Astrocyte (in vitro differentiated cells and primary cell): ENCODE results near the gene DNPH1. TPM values are rescaled to one million over a fixed set of nuclear protein-coding genes. Genes with fewer than 3 reads are reported as not detected.

ENCODE experiments used
- DNase-seq: peaks from one replicate; pipeline ENCODE4 v3.0.0-alpha.2; 2010; ENCODE audit warnings: low read depth
- FAIRE-seq: peaks from 2 replicates; lab custom pipeline; 2011; peaks lifted over from hg19 to GRCh38; lab: Jason Lieb, UNC
- H2AFZ ChIP-seq: 2 replicates; pipeline ENCODE4 v1.6.0; 2012; ENCODE audit warnings: low read depth, low read length, inconsistent platforms
- H3K27ac ChIP-seq: 2 replicates; pipeline ENCODE4 v1.5.1; 2011; ENCODE audit warnings: low read depth, low read length, inconsistent platforms
- H3K27me3 ChIP-seq: 2 replicates; pipeline ENCODE4 v1.6.0; 2011; ENCODE audit warnings: low read length, inconsistent platforms; ENCODE audit not compliant: insufficient read depth
- H3K36me3 ChIP-seq: 2 replicates; pipeline ENCODE4 v1.5.1; 2011; ENCODE audit warnings: low read length, inconsistent platforms; ENCODE audit not compliant: insufficient read depth
- H3K4me1 ChIP-seq: 2 replicates; pipeline ENCODE4 v1.5.1; 2011; ENCODE audit warnings: low read length, inconsistent platforms; ENCODE audit not compliant: insufficient read depth
- H3K4me2 ChIP-seq: 2 replicates; pipeline ENCODE4 v1.6.0; 2012; ENCODE audit warnings: low read length, inconsistent platforms
- H3K4me3 ChIP-seq: 2 replicates; pipeline ENCODE4 v1.5.1; 2011; ENCODE audit warnings: low read depth, mild to moderate bottlenecking, low read length, inconsistent platforms; ENCODE audit not compliant: insufficient read depth
- H3K79me2 ChIP-seq: 2 replicates; pipeline ENCODE4 v1.6.0; 2012; ENCODE audit warnings: mild to moderate bottlenecking, low read length, inconsistent platforms; ENCODE audit not compliant: insufficient read depth
- H3K9ac ChIP-seq: 2 replicates; pipeline ENCODE4 v1.6.0; 2012; ENCODE audit warnings: mild to moderate bottlenecking, low read length, inconsistent platforms
- H3K9me3 ChIP-seq: 2 replicates; pipeline ENCODE4 v1.5.1; 2012; ENCODE audit warnings: low read depth, mild to moderate bottlenecking, low read length, inconsistent platforms; ENCODE audit not compliant: insufficient read depth
- H4K20me1 ChIP-seq: 2 replicates; pipeline ENCODE4 v1.6.0; 2012; ENCODE audit warnings: low read length, inconsistent platforms; ENCODE audit not compliant: insufficient read depth
- H3K27ac Mint-ChIP-seq: one replicate; pipeline ENCODE4 v1.8.0; 2021; ENCODE audit warnings: mild to moderate bottlenecking, mixed read lengths; ENCODE audit not compliant: unreplicated experiment
- H3K27me3 Mint-ChIP-seq: one replicate; pipeline ENCODE4 v1.8.0; 2021; ENCODE audit warnings: low read depth, mixed read lengths; ENCODE audit not compliant: unreplicated experiment
- H3K36me3 Mint-ChIP-seq: one replicate; pipeline ENCODE4 v1.8.0; 2021; ENCODE audit warnings: low read depth, mixed read lengths; ENCODE audit not compliant: unreplicated experiment
- H3K4me1 Mint-ChIP-seq: one replicate; pipeline ENCODE4 v1.8.0; 2021; ENCODE audit warnings: low read depth, mixed read lengths; ENCODE audit not compliant: unreplicated experiment
- H3K4me3 Mint-ChIP-seq: one replicate; pipeline ENCODE4 v1.8.0; 2021; ENCODE audit warnings: mild to moderate bottlenecking, moderate library complexity, mixed read lengths; ENCODE audit not compliant: unreplicated experiment
- H3K9me3 Mint-ChIP-seq: one replicate; pipeline ENCODE4 v1.8.0; 2021; ENCODE audit warnings: mild to moderate bottlenecking, mixed read lengths; ENCODE audit not compliant: unreplicated experiment
- EZH2 ChIP-seq: IDR thresholded peaks from 2 replicates; pipeline ENCODE4 v1.6.1; 2012; ENCODE audit warnings: mild to moderate bottlenecking, low read length, inconsistent platforms; ENCODE audit not compliant: insufficient read depth
- total RNA-seq: library from RNA; stranded (reverse); gene quantifications from 2 replicates; pipeline ENCODE4 v1.2.1, GENCODE V29; 2021
- TF ChIP-seq, protein P1 (sequence below): IDR thresholded peaks from 2 replicates; pipeline ENCODE4 v1.5.1; 2011; ENCODE audit warnings: low read depth, mild to moderate bottlenecking, inconsistent platforms, low read length, moderate library complexity; ENCODE audit not compliant: insufficient read depth

Gene DNPH1
- total RNA-seq, 1 donor from 2014 or later: 15.1 TPM

DNA sequence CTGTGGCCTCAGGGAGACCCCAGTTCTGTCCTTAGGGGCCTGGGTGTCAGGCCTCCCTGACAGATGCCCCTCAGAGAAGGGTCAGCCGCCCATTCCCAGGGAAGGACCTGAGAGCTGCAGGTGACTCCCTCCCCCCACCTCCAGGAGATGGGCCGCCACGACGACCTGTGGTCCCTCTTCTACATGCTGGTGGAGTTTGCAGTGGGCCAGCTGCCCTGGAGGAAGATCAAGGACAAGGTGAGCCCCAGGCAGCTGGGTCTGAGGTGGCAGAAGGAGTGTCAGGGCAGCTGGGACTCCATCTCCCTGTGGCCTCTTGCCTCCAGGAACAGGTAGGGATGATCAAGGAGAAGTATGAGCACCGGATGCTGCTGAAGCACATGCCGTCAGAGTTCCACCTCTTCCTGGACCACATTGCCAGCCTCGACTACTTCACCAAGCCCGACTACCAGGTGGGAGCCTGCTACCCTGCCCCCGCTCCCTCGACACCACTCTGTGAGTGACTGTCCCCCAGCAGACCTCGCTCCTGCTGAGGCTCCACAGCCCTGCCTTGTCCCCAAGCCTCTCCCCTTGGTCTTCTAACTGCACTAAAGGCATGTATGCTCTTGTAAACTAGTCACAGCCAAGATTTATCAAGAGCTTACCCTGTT, 26.2 kb upstream of the DNPH1 start:
- no peak overlapping the region for H3K4me2 ChIP-seq
- H3K27ac ChIP-seq: no peak overlapping the region
- no peaks in the 10 kb centered on the region for H3K9me3 ChIP-seq
- Mint-ChIP-seq H3K36me3 (no peaks in the 10 kb centered on the region), H3K27ac (peak overlapping the region; percentile 18), H3K4me1 (no peaks in the 10 kb centered on the region), H3K27me3 (peaks cover 59% of the 10 kb centered on the region), H3K4me3 (no peak overlapping the region), H3K9me3 (peaks cover 2% of the 10 kb centered on the region)
- H3K4me1 ChIP-seq: no peaks in the 10 kb centered on the region
- TF ChIP-seq EZH2: no peak
- TF ChIP-seq, protein P1, sequence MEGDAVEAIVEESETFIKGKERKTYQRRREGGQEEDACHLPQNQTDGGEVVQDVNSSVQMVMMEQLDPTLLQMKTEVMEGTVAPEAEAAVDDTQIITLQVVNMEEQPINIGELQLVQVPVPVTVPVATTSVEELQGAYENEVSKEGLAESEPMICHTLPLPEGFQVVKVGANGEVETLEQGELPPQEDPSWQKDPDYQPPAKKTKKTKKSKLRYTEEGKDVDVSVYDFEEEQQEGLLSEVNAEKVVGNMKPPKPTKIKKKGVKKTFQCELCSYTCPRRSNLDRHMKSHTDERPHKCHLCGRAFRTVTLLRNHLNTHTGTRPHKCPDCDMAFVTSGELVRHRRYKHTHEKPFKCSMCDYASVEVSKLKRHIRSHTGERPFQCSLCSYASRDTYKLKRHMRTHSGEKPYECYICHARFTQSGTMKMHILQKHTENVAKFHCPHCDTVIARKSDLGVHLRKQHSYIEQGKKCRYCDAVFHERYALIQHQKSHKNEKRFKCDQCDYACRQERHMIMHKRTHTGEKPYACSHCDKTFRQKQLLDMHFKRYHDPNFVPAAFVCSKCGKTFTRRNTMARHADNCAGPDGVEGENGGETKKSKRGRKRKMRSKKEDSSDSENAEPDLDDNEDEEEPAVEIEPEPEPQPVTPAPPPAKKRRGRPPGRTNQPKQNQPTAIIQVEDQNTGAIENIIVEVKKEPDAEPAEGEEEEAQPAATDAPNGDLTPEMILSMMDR: no peak
- H3K4me3 ChIP-seq: no peak overlapping the region
- no peaks in the 10 kb centered on the region for H3K79me2 ChIP-seq
- H3K27me3 ChIP-seq: peaks cover 18% of the 10 kb centered on the region
- H3K36me3 ChIP-seq: no peaks in the 10 kb centered on the region
- H3K9ac ChIP-seq: no peak overlapping the region
- DNase-seq: no peak
- FAIRE-seq: no peak
- no peak overlapping the region for H2AFZ ChIP-seq
- no peaks in the 10 kb centered on the region for H4K20me1 ChIP-seq

DNA sequence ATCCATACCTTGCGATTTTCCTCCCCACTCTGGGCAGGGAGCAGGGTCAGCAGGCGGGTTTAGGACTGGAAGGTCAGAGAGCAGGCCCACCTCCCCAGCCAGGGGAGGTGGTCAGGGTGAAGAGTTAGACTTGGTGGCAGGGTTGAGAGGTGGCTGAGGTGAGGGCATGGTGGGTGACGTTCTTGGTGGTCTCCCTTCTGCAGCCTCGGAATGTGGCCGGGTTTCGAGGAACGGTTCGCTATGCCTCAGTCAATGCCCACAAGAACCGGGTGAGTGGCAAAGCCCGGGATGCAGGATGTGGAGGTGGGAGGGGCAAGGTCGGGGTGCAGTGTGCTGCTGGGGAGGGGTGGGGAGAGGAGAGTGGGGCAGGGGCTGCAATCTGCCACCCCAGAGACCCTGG, 25.6 kb upstream of the DNPH1 start:
- H3K4me3 ChIP-seq: no peak overlapping the region
- Mint-ChIP-seq H3K27ac (no peak overlapping the region), H3K4me1 (no peaks in the 10 kb centered on the region), H3K36me3 (no peaks in the 10 kb centered on the region), H3K9me3 (peaks cover 2% of the 10 kb centered on the region), H3K4me3 (no peak overlapping the region), H3K27me3 (peaks cover 57% of the 10 kb centered on the region)
- H4K20me1 ChIP-seq: no peaks in the 10 kb centered on the region
- H3K4me1 ChIP-seq: no peaks in the 10 kb centered on the region
- no peak overlapping the region for H3K27ac ChIP-seq
- peaks cover 19% of the 10 kb centered on the region for H3K27me3 ChIP-seq
- DNase-seq (no peak), FAIRE-seq (no peak)
- no peak overlapping the region for H3K9ac ChIP-seq
- H3K4me2 ChIP-seq: no peak overlapping the region
- H3K9me3 ChIP-seq: no peaks in the 10 kb centered on the region
- no peak for TF ChIP-seq EZH2
- no peaks in the 10 kb centered on the region for H3K79me2 ChIP-seq
- no peak overlapping the region for H2AFZ ChIP-seq
- H3K36me3 ChIP-seq: no peaks in the 10 kb centered on the region

DNA sequence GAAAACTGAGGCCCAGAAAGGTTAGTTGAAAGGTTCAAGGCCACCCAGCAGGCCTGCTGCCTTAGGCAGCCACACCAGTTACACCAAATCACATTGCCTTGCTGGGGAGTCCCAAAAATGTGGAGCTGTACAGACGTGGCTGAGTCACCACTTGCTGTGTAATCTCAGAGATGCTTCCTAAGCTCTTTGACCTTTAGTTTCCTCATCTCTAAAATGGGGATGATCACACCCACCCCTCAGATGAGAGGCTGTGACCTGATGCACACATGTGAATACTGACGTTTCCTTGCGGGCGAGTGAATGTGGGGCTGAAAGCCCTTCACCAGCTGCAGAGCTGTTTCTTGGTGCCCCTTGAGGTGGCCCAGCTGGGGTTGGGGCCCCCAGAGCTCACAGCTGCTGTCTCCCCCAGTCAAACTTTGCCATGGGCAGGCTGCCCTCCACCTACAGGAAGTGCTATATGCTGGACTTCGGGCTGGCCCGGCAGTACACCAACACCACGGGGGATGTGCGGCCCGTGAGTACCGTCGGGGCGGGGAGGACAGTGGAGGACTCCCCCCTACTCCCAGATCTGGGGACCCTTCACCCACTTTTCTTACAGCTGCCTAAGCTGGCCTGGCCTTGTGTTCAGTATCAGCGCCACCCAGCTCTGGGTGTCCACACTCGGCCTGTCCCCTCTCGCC, 25.0 kb upstream of the DNPH1 start:
- H3K27me3 Mint-ChIP-seq: peaks cover 53% of the 10 kb centered on the region
- DNase-seq: no peak
- no peaks in the 10 kb centered on the region for H4K20me1 ChIP-seq

More for the DNA sequence above, 25.0 kb upstream of the DNPH1 start:
- Histone ChIP-seq H3K4me3 (no peak overlapping the region), H3K27me3 (peaks cover 19% of the 10 kb centered on the region), H3K4me1 (no peaks in the 10 kb centered on the region), H3K4me2 (no peak overlapping the region), H3K9me3 (no peaks in the 10 kb centered on the region), H3K36me3 (no peaks in the 10 kb centered on the region), H3K79me2 (no peaks in the 10 kb centered on the region), H3K27ac (no peak overlapping the region), H2AFZ (no peak overlapping the region), H3K9ac (no peak overlapping the region)
- no peak for FAIRE-seq
- Mint-ChIP-seq H3K36me3 (no peaks in the 10 kb centered on the region), H3K4me3 (no peak overlapping the region), H3K4me1 (no peaks in the 10 kb centered on the region), H3K27ac (no peak overlapping the region), H3K9me3 (peaks cover 2% of the 10 kb centered on the region)
- TF ChIP-seq EZH2: no peak
- TF ChIP-seq, protein P1: no peak
